Stomach (tissue), 4 donors: ENCODE data around the gene LDLRAD3.

Experiments used
- EP300 ChIP-seq: sonication (generic); formaldehyde crosslinking; IDR thresholded peaks from one replicate; pipeline ENCODE4 v1.6.1; 2017; ENCODE audit warnings: antibody characterized with exemption
- POLR2A ChIP-seq, 4 donors: fragments of 450-650 bp; IDR thresholded peaks; one replicate each; pipeline ENCODE4 v1.6.1; 2016; ENCODE audit warnings: antibody characterized with exemption in 4 of 4, control low read depth in 2 of 4, mild to moderate bottlenecking in 1 of 4, moderate library complexity in 1 of 4
- POLR2AphosphoS5 ChIP-seq, 3 donors: sonication (generic); formaldehyde crosslinking; IDR thresholded peaks; one replicate each; pipeline ENCODE4 v1.6.1; 2016; ENCODE audit warnings: antibody characterized with exemption in 3 of 3
- TF ChIP-seq, protein P1 (sequence below), 7 experiments: fragments of 450-650 bp in 4 of 7; fragments of 200-600 bp in 3 of 7; sonication (generic) in 3 of 7; IDR thresholded peaks; one replicate each; pipeline ENCODE4 v1.5.1; 2016 to 2019; ENCODE audit warnings: antibody characterized with exemption in 7 of 7, control low read depth in 2 of 7, mild to moderate bottlenecking in 1 of 7

DNA sequence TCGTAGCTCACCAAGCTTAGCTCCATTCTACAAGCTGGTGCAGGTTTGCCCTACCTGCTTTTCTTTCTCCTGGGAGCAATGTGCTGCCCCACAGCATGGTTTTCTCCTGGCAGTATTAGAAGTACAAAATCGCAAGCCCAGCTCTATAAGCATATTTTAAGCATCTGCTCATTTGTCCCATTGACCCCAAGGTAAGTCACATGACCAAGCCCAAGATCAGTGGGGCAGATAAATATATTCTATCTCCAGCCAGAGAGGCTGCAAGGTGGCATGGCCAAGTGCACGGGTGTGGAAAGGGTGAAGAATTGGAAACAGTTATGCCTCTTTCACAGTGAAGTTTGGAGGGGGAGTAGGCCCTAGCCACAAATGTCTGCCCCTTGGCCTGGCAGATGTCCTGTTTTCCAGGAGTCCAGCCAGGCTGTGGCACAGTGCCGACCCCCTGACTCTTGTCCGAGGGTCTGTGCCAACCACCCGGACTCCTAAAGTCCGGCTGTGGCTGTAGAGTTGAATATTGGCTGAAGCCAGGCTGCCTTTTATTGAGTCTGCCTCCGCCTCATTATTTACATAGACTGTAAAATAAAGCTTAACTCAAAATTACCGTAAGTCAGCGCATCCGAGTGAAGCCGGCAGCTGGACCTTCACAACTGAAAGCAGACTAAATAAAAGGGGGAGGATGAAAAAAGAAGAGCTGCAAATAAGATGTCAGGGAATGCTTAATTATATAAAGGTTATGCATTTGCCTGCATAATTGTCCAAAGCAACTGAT is 179.7 kb downstream of the LDLRAD3 start:
- TF ChIP-seq, protein P1, sequence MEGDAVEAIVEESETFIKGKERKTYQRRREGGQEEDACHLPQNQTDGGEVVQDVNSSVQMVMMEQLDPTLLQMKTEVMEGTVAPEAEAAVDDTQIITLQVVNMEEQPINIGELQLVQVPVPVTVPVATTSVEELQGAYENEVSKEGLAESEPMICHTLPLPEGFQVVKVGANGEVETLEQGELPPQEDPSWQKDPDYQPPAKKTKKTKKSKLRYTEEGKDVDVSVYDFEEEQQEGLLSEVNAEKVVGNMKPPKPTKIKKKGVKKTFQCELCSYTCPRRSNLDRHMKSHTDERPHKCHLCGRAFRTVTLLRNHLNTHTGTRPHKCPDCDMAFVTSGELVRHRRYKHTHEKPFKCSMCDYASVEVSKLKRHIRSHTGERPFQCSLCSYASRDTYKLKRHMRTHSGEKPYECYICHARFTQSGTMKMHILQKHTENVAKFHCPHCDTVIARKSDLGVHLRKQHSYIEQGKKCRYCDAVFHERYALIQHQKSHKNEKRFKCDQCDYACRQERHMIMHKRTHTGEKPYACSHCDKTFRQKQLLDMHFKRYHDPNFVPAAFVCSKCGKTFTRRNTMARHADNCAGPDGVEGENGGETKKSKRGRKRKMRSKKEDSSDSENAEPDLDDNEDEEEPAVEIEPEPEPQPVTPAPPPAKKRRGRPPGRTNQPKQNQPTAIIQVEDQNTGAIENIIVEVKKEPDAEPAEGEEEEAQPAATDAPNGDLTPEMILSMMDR (IDR thresholded peaks at IDR 0.05) = no peak
- no peak for TF ChIP-seq POLR2A (IDR thresholded peaks at IDR 0.05)
- TF ChIP-seq EP300 = no peak
- no peak for TF ChIP-seq POLR2AphosphoS5 (IDR thresholded peaks at IDR 0.05)
